Endothelial cell of umbilical vein (primary cell): ENCODE results near the gene CAPN12. TPM values are rescaled to one million over a fixed set of nuclear protein-coding genes. Genes with fewer than 3 reads are reported as not detected.

Source experiments
- BruUV-seq: library from RNA; stranded (reverse); fragments of 400-500 nt; replicated peaks from 2 replicates; lab custom pipeline; 2021; lab: Mats Ljungman, UMichigan
- CTCF ChIA-PET: fragments of 300-600, 350-600 bp; sonication (Branson Sonifier 250); formaldehyde crosslinking; loops from one replicate; lab custom pipeline; 2021; ENCODE audit warnings: antibody characterized with exemption, inconsistent platforms; lab: Charles Lee
- POLR2A ChIA-PET: fragments of 300-600, 350-600 bp; sonication (Branson Sonifier 250); formaldehyde crosslinking; loops from one replicate; lab custom pipeline; 2021; ENCODE audit warnings: antibody characterized with exemption, inconsistent platforms; lab: Charles Lee
- DNase-seq: peaks from one replicate; pipeline ENCODE4 v3.0.0-alpha.2; 2011; ENCODE audit warnings: low read depth, low spot score
- FAIRE-seq: peaks from 2 replicates; lab custom pipeline; 2011; peaks lifted over from hg19 to GRCh38; lab: Jason Lieb, UNC
- H2AFZ ChIP-seq: 2 replicates; pipeline ENCODE4 v1.6.0; 2012; ENCODE audit warnings: low read depth, low read length, control low read depth, inconsistent platforms
- H3K27ac ChIP-seq: 2 replicates; pipeline ENCODE4 v1.5.1; 2011; ENCODE audit warnings: low read depth, mild to moderate bottlenecking, control low read depth, low read length, moderate library complexity; ENCODE audit not compliant: insufficient read depth
- H3K27me3 ChIP-seq, 2 experiments: 2 replicates each; pipeline versions ENCODE4 v1.6.0 to v1.6.1; 2011; ENCODE audit warnings: low read length in 2 of 2, mixed read lengths in 1 of 2; ENCODE audit not compliant: control insufficient read depth in 2 of 2, insufficient read depth in 2 of 2
- H3K36me3 ChIP-seq, 2 experiments: 2 replicates in 1 of 2; 3 replicates in 1 of 2; pipeline ENCODE4 v1.5.1; 2011; ENCODE audit warnings: low read length in 2 of 2, mild to moderate bottlenecking in 1 of 2, moderate library complexity in 1 of 2; ENCODE audit not compliant: control insufficient read depth in 2 of 2, insufficient read depth in 2 of 2; ENCODE audit errors: extremely low read depth in 1 of 2
- H3K4me1 ChIP-seq: 3 replicates; pipeline ENCODE4 v1.5.1; 2011; ENCODE audit warnings: mild to moderate bottlenecking, low read length; ENCODE audit not compliant: control insufficient read depth, insufficient read depth; ENCODE audit errors: extremely low read depth
- H3K4me2 ChIP-seq: 2 replicates; pipeline ENCODE4 v1.6.1; 2011; ENCODE audit warnings: low read length, control low read depth, mixed read lengths; ENCODE audit not compliant: insufficient read depth
- H3K4me3 ChIP-seq, 3 experiments: fragments of 200-600 bp in 1 of 3; sonication (generic), shearing (Covaris generic) in 1 of 3; replicated peaks in 1 of 3; 2 replicates each; pipeline ENCODE4 v1.5.1; 2011 to 2016; ENCODE audit warnings: control low read depth in 3 of 3, low read length in 3 of 3, mild to moderate bottlenecking in 2 of 3, inconsistent platforms in 1 of 3, low read depth in 1 of 3, moderate library complexity in 1 of 3; ENCODE audit not compliant: insufficient read depth in 1 of 3
- H3K79me2 ChIP-seq: 2 replicates; pipeline ENCODE4 v1.6.0; 2012; ENCODE audit warnings: low read length, inconsistent platforms; ENCODE audit not compliant: control insufficient read depth, insufficient read depth
- H3K9ac ChIP-seq: replicated peaks from 2 replicates; pipeline ENCODE3; 2011; ENCODE audit warnings: low read length, control low read depth; ENCODE audit not compliant: insufficient read depth; ENCODE audit errors: extremely low read depth
- H3K9me1 ChIP-seq: replicated peaks from 3 replicates; pipeline ENCODE4 v1.6.0; 2011; ENCODE audit warnings: mild to moderate bottlenecking, low read length; ENCODE audit not compliant: control insufficient read depth, insufficient read depth; ENCODE audit errors: extremely low read depth
- H3K9me3 ChIP-seq: replicated peaks from 2 replicates; pipeline ENCODE4 v1.5.1; 2012; ENCODE audit warnings: low read length, inconsistent platforms; ENCODE audit not compliant: control insufficient read depth, insufficient read depth
- H4K20me1 ChIP-seq: replicated peaks from 2 replicates; pipeline ENCODE3; 2011; ENCODE audit warnings: mild to moderate bottlenecking, low read length; ENCODE audit not compliant: control insufficient read depth, insufficient read depth; ENCODE audit errors: extremely low read depth
- CTCF ChIP-seq, 2 donors: IDR thresholded peaks; 1 replicate in 1 of 2; 2 replicates in 1 of 2; pipeline ENCODE4 v1.5.1; 2011; ENCODE audit warnings: low read length in 2 of 2, mild to moderate bottlenecking in 2 of 2, moderate library complexity in 2 of 2, control low read depth in 1 of 2, inconsistent platforms in 1 of 2, low read depth in 1 of 2; ENCODE audit not compliant: insufficient read depth in 1 of 2; ENCODE audit errors: extremely low read depth in 1 of 2
- EZH2 ChIP-seq: IDR thresholded peaks from 2 replicates; pipeline ENCODE4 v1.6.1; 2012; ENCODE audit warnings: borderline replicate concordance, low read depth, mild to moderate bottlenecking, moderate library complexity, low read length, inconsistent platforms; ENCODE audit not compliant: severe bottlenecking
- FOS ChIP-seq: IDR thresholded peaks from 2 replicates; pipeline ENCODE4 v1.6.1; 2011; ENCODE audit warnings: mild to moderate bottlenecking, low read length, moderate library complexity, borderline replicate concordance; ENCODE audit not compliant: insufficient read depth
- GATA2 ChIP-seq: IDR thresholded peaks from 2 replicates; pipeline ENCODE4 v1.7.0; 2011; ENCODE audit warnings: low read depth, mild to moderate bottlenecking, moderate library complexity, mixed read lengths, low read length; ENCODE audit not compliant: insufficient read length, insufficient read depth
- JUN ChIP-seq: IDR thresholded peaks from 2 replicates; pipeline ENCODE4 v1.6.1; 2011; ENCODE audit warnings: borderline replicate concordance, low read depth; ENCODE audit not compliant: insufficient read length, insufficient read depth
- MAX ChIP-seq: IDR thresholded peaks from 2 replicates; pipeline ENCODE4 v1.6.1; 2011; ENCODE audit not compliant: insufficient read depth, insufficient read length
- MYC ChIP-seq: IDR thresholded peaks from one replicate; pipeline ENCODE4 v1.6.1; 2011; ENCODE audit warnings: mild to moderate bottlenecking, low read depth, low read length
- POLR2A ChIP-seq: IDR thresholded peaks from 2 replicates; pipeline ENCODE4 v1.6.1; 2012; ENCODE audit warnings: low read depth, mild to moderate bottlenecking, control low read depth, low read length
- POLR2AphosphoS5 ChIP-seq: IDR thresholded peaks from 2 replicates; pipeline ENCODE4 v1.6.1; 2012; ENCODE audit warnings: low read depth, mild to moderate bottlenecking, control low read depth, low read length, moderate library complexity; ENCODE audit not compliant: insufficient read depth
- dilution Hi-C: fragments of 300-500 bp; cut with MboI; formaldehyde crosslinking; loops from one replicate; pipeline ENCODE4 v1.15.0; 2019; ENCODE audit warnings: low sequenced_read_pairs; ENCODE audit not compliant: extremely low pct_ligation_motif_present
- intact Hi-C: fragments of 100-400 bp; cut with micrococcal nuclease; formaldehyde crosslinking; loops from one replicate; pipeline ENCODE4 v1.10.0; 2022
- polyA plus RNA-seq, 4 experiments: library from polyadenylated mRNA; depleted of rRNA in 3 of 4; stranded (reverse) in 3 of 4; unstranded in 1 of 4; fragments of >200 nt; gene quantifications; 2 replicates each; pipeline versions ENCODE4 v1.2.1 to v1.2.3, GENCODE V29; 2011 to 2012; ENCODE audit warnings: missing spikeins in 1 of 4
- total RNA-seq: library from RNA; stranded (reverse); gene quantifications from 2 replicates; pipeline ENCODE4 v1.2.3, GENCODE V29; 2021

Gene CAPN12
- total and polyA plus RNA-seq, 2 donors (not counting 3 experiments of a cell fraction or from before 2014, with no cell fraction given) = 0.35 TPM; not detected in 1

- H3K79me2 ChIP-seq = peaks cover 77% of the 10 kb centered on the region
- H3K4me3 ChIP-seq = no peak overlapping the region
- intact Hi-C loops = no loop called here
- DNase-seq = no peak
- no peak overlapping the region for H3K9ac ChIP-seq
- no TSS peak for BruUV-seq
- ChIA-PET POLR2A (no interaction called here), CTCF (no interaction called here)
- no peaks in the 10 kb centered on the region for H3K9me3 ChIP-seq
- no peaks in the 10 kb centered on the region for H4K20me1 ChIP-seq
- no peaks in the 10 kb centered on the region for H3K9me1 ChIP-seq
- H2AFZ ChIP-seq = no peak overlapping the region
- peaks cover 11% of the 10 kb centered on the region for H3K4me1 ChIP-seq
- H3K4me2 ChIP-seq = no peak overlapping the region
- TF ChIP-seq EZH2 = no peak
- TF ChIP-seq MAX = no peak
- TF ChIP-seq CTCF (IDR thresholded peaks at IDR 0.05; ENCODE audit: extremely low read depth in 1 of 2, insufficient read depth in 1 of 2, low read depth in 1 of 2, low read length in 2 of 2) = no peak
- no peak for TF ChIP-seq FOS
- no peak for TF ChIP-seq POLR2A
- TF ChIP-seq GATA2 = no peak
- no peak for TF ChIP-seq POLR2AphosphoS5
- TF ChIP-seq MYC = no peak
- TF ChIP-seq JUN = no peak
- dilution Hi-C loops = no loop called here
- H3K27ac ChIP-seq = no peak overlapping the region
- no peaks in the 10 kb centered on the region for H3K27me3 ChIP-seq
- FAIRE-seq = no peak
- H3K36me3 ChIP-seq = peaks cover 14 to 34% of the 10 kb centered on the region in 2 experiments
Measured at GRCh38 chr19:38699027-38699346, 45.3 kb downstream of the CAPN12 start.
